ENCODE data around the gene NUP210L. TPM values are rescaled to one million over a fixed set of nuclear protein-coding genes. Genes with fewer than 3 reads are reported as not detected.
"Not testable (repeated sequence)": the region's sequence is repeated elsewhere in the genome, so short reads cannot be mapped to it uniquely, and the experiment has no call there.

NUP210L gene
- total RNA-seq, 6 experiments from 2014 or later = not detected

- H3K4me3 Mint-ChIP-seq = no peak overlapping the region
- H3K27me3 Mint-ChIP-seq (ENCODE audit: insufficient read depth) = peaks cover 4% of the 10 kb centered on the region; the same call in 1 of the 2 replicates
- H3K9me3 Mint-ChIP-seq = no peaks in the 10 kb centered on the region
- H3K4me1 Mint-ChIP-seq (ENCODE audit: low read depth) = no peaks in the 10 kb centered on the region
- H3K27ac Mint-ChIP-seq = no peak overlapping the region
- TF ChIP-seq CTCF (IDR thresholded peaks at IDR 0.05) = peak; percentile 28; the same call in 1 of the 2 replicates
- no peaks in the 10 kb centered on the region for H3K36me3 Mint-ChIP-seq (ENCODE audit: low read depth)
- DNase-seq = no peak
Observed at GRCh38 chr1:154117642-154118041, 37.2 kb downstream of the NUP210L start.

- no peak for TF ChIP-seq CTCF (IDR thresholded peaks at IDR 0.05)
- no peak overlapping the region for H3K4me3 Mint-ChIP-seq
- peaks cover 4% of the 10 kb centered on the region; the same call in 1 of the 2 replicates for H3K27me3 Mint-ChIP-seq (ENCODE audit: insufficient read depth)
- no peak overlapping the region for H3K27ac Mint-ChIP-seq
- DNase-seq = no peak
- no peaks in the 10 kb centered on the region for H3K36me3 Mint-ChIP-seq (ENCODE audit: low read depth)
- no peaks in the 10 kb centered on the region for H3K4me1 Mint-ChIP-seq (ENCODE audit: low read depth)
- H3K9me3 Mint-ChIP-seq = no peaks in the 10 kb centered on the region
Observed at GRCh38 chr1:154115180-154115579, 39.7 kb downstream of the NUP210L start.

- H3K36me3 Mint-ChIP-seq (ENCODE audit: low read depth) = no peaks in the 10 kb centered on the region
- H3K4me1 Mint-ChIP-seq (ENCODE audit: low read depth) = no peaks in the 10 kb centered on the region
- peaks cover 6% of the 10 kb centered on the region for H3K27me3 Mint-ChIP-seq (ENCODE audit: insufficient read depth)
- no peak for DNase-seq
- no peaks in the 10 kb centered on the region for H3K9me3 Mint-ChIP-seq
- TF ChIP-seq CTCF (IDR thresholded peaks at IDR 0.05) = no peak
- no peak overlapping the region for H3K27ac Mint-ChIP-seq
- no peak overlapping the region for H3K4me3 Mint-ChIP-seq
Observed at GRCh38 chr1:154104433-154105082, 50.3 kb downstream of the NUP210L start.

GRCh38 chr1:154100141-154100540, 54.7 kb downstream of the NUP210L start:
- not testable (repeated sequence) for DNase-seq; H3K4me3 Mint-ChIP-seq; H3K36me3 Mint-ChIP-seq (ENCODE audit: low read depth); H3K27ac Mint-ChIP-seq; H3K9me3 Mint-ChIP-seq; H3K27me3 Mint-ChIP-seq (ENCODE audit: insufficient read depth); H3K4me1 Mint-ChIP-seq (ENCODE audit: low read depth)

- no peak overlapping the region for H3K4me3 Mint-ChIP-seq
- no peak for TF ChIP-seq CTCF (IDR thresholded peaks at IDR 0.05)
- no peak overlapping the region for H3K27ac Mint-ChIP-seq
- peaks cover 4% of the 10 kb centered on the region for H3K27me3 Mint-ChIP-seq (ENCODE audit: insufficient read depth)
- DNase-seq = no peak
- H3K4me1 Mint-ChIP-seq (ENCODE audit: low read depth) = no peaks in the 10 kb centered on the region
- no peaks in the 10 kb centered on the region for H3K36me3 Mint-ChIP-seq (ENCODE audit: low read depth)
- H3K9me3 Mint-ChIP-seq = no peaks in the 10 kb centered on the region
Observed at GRCh38 chr1:154097873-154098272, 57.0 kb downstream of the NUP210L start.

- Mint-ChIP-seq H3K4me1 (ENCODE audit: low read depth) (no peaks in the 10 kb centered on the region), H3K27ac (no peak overlapping the region), H3K9me3 (no peaks in the 10 kb centered on the region), H3K36me3 (ENCODE audit: low read depth) (no peaks in the 10 kb centered on the region), H3K27me3 (ENCODE audit: insufficient read depth) (peaks cover 4% of the 10 kb centered on the region), H3K4me3 (no peak overlapping the region)
- no peak for TF ChIP-seq CTCF (IDR thresholded peaks at IDR 0.05)
- DNase-seq = no peak
Observed at GRCh38 chr1:154095456-154096060, 59.3 kb downstream of the NUP210L start.

Data from HFFc6 (cell line).